HS-27A (cell line): ENCODE data around the gene HOXB6.

Experiments used
- DNase-seq: peaks from one replicate; pipeline ENCODE4 v3.0.0-alpha.2; 2012; ENCODE audit warnings: low read depth, missing footprints

HOXB6 gene

DNA sequence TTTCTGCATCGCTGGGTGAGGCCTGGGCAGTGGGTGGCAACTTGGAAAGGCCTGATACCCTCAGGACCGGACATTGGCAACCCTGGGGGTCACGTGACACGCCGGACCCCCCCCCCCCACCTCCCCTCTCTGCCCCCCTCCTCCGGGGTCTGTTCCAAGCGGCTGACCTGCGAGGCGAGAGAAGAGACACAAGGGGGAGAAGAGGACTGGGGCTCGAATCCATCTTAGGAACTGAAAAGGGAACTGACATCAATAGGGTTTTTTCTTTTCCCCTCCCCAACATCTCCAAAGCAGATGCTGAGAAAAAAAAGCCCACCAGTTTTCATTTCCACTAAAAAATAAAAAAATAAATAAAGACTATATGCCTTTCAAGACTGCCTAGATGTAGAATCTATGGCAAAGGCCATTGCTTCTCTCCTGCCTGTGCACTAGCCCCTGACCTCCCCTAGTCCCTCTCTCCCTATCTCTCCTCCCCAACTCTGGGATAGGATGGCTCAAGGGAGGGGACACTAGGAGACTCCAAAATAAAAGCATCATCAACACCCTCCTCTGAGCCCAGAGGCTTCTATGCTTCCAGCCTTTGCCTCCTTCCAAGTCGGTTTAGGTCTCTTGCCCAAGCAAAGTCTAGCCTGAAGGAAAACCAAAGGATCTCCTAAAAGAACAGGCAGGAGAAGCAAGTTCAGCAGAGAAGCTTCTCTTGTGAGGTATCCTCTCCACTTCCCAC, 52.2 kb downstream of the HOXB6 start:
- DNase-seq: no peak

DNA sequence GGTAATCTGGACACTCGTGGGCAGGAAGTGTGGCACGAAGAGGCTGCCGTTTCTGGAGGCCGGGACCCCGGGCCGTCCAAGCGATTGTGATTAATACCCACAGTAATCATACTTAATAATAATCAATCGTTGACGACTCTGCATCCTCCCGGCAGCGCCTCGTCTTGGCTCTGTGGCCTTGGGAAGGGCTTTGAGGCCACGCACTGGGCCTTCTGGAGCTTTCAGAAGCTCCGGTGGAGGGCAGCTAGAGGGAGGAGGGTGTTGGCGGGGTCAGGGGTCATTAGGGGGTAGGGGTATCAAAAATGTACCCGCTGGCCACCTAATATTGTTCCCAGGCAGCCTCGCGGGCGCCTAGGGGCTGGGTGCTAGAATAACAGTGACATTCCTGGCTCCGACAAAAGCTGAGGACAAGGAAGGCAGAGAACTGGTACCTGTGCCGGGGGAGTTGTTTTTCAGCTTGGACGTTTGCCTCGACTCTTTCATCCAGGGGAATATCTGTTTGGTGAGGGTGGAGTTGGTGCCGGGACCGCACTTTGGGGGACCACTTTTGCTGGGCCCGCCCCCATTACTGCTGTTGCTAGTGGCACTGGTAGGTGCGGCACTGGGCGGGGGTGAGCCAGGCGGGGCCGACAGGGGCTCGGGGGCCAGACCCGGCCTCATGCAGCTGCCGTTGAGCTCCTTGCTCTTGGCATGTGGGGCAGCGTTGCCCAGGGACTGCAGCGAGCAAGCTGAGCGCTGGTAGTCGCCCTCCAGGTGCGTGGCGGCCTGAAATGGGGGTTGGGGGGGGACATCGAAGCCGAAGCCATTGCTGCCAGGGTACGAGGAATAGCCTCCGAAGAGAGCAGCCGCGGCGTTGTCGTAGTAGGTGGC, 53.0 kb downstream of the HOXB6 start:
- DNase-seq: no peak

DNA sequence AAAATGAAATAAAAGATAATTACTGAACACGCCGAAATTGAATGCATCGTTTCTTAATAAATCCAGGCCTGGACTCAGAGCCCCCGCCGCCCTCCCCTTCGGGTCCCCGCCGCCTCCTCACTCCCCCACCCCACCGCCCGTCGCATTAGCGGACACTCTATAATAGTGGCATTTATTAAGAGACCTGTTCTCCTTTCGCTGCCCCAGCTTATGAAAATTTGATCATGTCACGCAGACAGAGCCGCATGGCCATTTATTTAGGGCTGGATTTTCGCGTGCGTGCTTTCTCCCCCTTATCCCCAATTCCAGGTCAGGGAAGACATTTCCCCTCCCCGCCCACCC, 53.6 kb downstream of the HOXB6 start:
- DNase-seq: no peak

DNA sequence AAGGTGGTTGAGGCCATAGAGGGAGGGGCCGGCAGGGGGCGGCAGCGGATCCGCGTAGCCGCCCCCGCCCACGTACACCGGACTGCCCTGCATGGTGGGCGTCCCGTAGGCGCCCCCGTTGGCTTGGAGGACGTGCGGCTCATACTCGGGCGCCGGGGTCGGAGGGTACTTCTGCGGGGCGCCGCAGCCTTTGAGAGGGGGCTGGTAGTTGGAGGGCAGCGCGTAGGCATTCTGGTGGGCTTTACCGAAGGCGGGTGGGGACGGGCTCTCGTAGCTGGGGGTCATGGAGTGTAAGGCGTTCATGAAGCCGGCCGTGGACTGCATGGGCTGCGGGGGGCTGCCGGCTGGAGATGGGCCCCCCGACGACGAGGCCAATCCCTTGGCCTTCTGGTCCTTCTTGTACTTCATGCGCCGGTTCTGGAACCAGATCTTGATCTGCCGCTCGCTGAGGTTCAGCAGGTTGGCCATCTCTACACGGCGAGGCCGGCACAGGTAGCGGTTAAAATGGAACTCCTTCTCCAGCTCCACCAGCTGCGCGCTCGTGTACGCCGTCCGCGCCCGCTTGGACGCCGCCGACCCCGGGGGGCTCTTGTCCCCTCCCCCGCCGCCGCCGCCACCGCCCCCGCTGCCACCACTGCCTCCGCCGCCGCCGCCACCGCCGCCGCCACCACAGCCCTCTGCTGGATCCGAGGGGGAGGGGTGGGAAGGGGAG, 54.1 kb downstream of the HOXB6 start:
- DNase-seq: no peak

DNA sequence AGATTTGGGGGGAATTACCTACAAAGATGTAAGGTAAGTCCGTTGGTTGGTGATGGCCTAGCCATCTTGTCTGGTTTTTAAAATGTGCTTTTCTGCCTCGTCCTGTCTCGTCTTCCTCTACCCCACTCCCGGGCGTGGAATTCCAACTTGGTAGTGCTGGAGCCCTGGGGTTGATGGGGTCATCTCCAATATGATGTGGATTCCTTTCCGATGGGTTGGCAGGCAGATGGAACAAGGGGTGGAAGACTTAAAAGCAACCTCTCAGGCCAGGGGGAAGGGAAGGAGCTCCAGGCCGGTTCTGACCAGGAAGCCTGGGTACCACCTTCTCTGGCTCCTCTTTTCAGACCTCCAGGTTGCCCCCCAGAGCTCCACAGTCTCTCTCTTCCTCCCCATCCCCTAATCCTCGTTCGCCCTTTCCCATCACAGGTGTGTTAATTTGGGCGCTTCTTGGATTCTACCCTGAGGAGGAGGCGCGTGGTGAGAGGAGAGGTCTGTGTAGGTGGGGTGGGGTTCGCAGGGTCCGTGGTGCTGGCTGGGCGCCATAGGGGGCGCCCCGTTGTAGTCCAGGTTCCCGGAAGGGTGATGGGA, 54.8 kb downstream of the HOXB6 start:
- no peak for DNase-seq

DNA sequence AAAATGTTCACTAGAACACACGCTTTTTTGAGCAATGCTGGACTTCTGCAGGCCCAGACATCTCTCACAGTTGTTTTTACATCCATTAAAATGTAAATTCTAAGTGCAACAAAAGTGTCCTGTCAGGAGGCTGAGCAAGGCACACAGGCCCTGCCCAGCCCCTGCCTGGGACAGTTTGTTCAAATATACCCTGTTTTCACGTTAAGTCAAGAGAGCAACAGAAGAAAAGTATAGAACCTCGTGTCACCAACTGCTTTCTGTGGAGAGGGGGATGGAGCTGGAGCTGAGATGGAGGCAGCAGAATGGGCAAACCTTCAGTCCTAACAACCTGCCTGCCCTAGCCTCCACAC, 55.5 kb downstream of the HOXB6 start:
- DNase-seq: no peak

DNA sequence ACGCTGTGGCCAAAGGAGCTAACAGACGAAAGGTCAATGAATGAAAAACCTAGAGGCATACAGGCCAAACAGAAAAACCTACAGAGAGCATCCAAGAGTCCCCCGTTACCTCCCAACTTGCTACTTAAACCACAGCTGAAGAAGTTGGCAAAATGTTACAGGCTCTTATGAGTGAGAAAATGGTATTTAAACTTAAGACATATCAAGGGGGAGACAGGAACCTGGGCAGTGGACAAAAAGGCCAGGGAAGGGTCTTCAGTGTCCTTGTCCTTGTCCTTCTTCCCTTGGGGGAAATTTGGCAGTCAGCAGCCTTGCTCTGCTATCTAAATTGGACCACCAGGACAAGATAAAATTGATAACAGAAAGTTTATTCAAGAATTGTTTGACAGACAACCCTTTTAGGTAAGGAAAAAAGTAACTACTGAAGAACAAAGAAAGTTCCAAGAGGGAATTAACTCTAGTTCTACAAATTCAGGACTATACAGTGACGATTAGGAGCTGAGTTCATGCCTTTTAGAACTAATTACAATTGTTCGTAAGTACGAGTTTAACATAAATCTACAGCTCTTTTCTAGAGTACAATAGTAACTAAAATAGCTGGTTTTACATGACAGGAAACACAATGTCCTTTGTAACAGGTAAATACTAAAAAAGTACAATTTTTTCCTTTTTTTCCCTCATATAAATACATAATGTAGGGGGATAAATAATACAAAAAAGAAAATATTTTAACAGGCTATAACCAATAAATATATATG, 56.1 kb downstream of the HOXB6 start:
- no peak for DNase-seq

DNA sequence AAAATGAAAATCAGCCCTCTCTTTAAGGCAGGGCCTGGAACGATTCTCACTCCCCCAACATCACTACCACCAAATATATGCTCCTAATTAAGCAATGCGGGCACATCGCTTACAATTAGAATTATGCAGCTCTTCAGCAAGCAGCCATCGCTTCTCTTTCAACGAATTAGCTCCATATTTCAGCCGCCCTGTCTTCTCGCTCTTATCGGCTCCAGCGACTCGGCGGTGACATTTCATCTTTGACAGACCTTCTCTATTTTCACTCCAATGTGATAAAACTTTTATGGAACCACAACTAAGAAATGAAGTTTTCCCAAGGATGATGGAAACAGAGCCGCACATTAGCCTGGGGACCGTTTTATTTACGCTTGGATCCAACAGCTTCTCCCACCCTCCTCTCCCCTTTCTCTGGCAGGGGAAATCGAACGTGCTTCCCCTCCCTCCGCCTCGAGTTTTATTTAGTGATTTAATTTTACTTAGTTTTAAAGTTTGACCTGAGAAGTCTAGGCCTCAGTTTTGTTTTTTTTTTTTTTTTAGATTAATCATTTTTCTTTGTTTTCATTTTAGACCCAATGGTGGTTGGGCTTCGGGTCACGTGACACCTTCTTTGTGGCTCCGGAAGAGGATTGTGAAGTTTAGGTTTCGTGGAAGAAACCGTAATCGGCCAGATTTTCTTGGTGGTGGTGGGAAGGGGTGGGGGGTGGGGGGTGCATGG, 56.8 kb downstream of the HOXB6 start:
- no peak for DNase-seq

DNA sequence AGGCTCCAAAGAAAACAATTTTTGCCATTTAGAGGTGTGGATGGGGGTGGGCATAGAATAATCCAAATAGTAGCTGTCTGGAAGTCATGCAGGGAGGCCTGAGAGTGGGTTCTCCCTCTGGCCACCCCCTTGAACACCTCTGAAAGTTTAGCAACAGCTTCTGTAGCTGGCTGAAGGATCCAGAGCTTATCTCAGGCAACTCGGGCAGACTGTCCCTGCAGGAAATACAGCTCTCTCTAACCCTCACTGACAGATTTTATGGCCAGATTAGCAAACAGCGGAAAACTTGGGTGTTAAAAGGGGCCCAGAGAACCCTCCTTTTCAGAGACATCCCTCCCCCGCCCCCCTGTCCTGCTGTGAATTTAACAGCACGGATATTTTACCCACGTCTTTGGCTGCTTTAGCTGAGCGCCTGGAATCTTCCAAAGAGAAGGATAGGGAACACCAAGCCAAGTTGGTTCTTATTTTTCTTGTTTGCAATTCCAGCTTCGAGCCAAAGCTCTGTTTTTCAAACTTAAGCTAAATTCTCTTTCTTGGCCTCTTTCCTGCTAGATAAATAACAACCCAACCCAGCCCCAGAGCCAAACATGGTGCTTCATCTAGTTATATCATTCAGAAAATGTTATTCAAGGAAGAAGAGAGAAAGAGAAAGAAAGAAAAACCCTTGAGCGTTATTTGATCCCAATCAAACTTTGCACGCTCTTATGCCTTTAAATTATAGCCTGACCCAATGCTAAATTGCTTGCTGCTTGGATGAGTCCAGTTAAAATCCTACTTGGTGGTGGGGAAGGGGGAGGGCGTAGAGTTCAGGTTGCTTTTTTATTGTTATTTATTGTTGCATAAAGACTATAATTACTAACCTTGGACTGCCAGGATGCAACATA, 57.6 kb downstream of the HOXB6 start:
- DNase-seq: no peak

DNA sequence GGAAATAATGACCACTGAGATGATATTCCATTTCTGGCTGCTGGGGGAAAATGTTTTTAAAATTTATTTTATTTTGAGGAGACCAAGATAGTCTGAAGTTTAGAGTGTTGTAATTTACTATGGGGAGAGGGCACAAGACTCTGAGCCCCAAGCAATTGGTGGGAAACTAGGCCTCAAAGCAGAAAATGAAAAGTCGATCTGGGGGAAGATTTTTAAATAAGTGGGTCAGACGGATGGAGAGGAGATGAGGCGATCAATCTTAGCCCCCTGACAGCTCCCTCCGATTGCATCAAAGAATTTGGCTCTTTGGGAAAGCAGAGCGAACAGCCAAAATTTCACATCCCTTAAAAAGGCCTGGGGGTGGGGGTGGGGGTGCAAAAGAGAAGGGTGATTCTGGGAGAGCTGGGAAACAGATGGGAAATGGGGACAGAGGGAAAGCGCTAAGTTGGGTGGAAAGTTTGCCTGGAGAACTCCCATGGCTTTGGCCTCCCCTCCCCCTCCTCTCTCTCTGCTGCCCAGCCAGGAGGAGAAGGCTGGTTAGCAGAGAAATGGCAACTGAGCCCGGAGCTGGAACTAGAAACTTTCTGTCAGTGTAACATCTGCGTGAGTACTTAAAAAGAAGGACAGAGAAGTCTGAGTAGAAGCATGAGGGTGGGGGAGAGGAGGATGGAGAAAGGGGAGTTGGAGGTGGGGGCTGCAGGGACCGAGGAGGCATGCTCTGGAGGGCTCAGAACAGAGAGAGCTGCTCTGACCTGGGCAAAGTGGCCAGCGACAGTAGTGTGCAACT, 58.5 kb downstream of the HOXB6 start:
- DNase-seq: no peak
